ENCODE measurements around the gene CHMP2A. TPM values are rescaled to one million over a fixed set of nuclear protein-coding genes. Genes with fewer than 3 reads are reported as not detected.
A peak's percentile ranks its signal among the peaks of the same experiment; 100 is the strongest.

The CHMP2A gene
- total and polyA plus RNA-seq, 2 of the 13 experiments (the other 11 are each of a cell fraction or from before 2014, with no cell fraction given): 49.7 to 55.0 TPM

DNA sequence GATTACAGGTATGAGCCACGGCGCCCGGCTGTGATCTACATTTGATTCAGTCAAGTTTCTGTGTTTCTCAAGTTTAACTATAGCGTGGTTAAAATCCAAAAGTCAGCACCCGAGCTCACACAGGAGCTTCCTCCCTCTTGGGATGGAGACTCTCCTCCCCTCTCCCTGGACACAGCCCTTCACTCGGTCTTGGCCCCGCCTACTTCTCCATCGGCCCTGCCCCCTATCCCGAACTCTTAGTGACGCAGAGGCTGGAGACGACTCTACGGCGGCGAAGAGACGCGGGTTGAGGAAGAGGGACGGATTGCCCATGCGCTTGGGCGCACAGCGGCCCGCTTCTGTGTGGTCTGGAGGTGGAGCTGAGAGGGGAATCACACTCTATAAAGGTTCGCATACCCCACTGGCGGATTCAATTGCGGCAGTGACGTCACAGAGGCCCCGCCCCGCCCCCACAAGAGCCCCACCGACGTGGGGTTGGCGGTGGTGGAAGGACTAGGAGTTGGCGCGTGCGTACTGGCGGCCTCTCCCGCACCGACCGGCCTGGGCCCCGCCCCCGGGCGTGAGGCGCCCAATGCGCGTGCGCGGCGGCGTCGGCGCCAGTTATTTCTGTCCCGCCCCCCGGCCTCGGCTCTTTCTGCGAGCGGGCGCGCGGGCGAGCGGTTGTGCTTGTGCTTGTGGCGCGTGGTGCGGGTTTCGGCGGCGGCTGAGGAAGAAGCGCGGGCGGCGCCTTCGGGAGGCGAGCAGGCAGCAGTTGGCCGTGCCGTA lies 10.9 kb downstream of the CHMP2A start, which contains the start of gene TRIM28 (continued):
- TF ChIP-seq, protein P1, sequence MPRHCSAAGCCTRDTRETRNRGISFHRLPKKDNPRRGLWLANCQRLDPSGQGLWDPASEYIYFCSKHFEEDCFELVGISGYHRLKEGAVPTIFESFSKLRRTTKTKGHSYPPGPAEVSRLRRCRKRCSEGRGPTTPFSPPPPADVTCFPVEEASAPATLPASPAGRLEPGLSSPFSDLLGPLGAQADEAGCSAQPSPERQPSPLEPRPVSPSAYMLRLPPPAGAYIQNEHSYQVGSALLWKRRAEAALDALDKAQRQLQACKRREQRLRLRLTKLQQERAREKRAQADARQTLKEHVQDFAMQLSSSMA (CRISPR knock-in tag; IDR thresholded peaks at IDR 0.05): peak; percentile 78; the same call in 1 of the 2 replicates
- TF ChIP-seq ZNF567 (CRISPR knock-in tag; IDR thresholded peaks at IDR 0.05; ENCODE audit: borderline replicate concordance): 0 out of 2 replicates have a peak, but pooled peaks have one; percentile 65
- TF ChIP-seq HDAC1 (CRISPR knock-in tag; IDR thresholded peaks at IDR 0.05): peak; percentile 44
- TF ChIP-seq ZBTB38 (CRISPR knock-in tag; IDR thresholded peaks at IDR 0.05): peak; percentile 34; the same call in 1 of the 2 replicates
- peak; percentile 92 for TF ChIP-seq ZFYVE20 (CRISPR knock-in tag; IDR thresholded peaks at IDR 0.05; ENCODE audit: borderline replicate concordance, low read depth)
- TF ChIP-seq, protein P2, sequence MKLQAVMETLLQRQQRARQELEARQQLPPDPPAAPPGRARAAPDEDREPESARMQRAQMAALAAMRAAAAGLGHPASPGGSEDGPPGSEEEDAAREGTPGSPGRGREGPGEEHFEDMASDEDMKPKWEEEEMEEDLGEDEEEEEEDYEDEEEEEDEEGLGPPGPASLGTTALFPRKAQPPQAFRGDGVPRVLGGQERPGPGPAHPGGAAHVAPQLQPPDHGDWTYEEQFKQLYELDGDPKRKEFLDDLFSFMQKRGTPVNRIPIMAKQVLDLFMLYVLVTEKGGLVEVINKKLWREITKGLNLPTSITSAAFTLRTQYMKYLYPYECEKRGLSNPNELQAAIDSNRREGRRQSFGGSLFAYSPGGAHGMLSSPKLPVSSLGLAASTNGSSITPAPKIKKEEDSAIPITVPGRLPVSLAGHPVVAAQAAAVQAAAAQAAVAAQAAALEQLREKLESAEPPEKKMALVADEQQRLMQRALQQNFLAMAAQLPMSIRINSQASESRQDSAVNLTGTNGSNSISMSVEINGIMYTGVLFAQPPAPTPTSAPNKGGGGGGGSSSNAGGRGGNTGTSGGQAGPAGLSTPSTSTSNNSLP (IDR thresholded peaks at IDR 0.05; ENCODE audit: low read depth, low read length): peak; percentile 19; the same call in 1 of the 2 replicates
- no peak for TF ChIP-seq SIX4 (CRISPR knock-in tag; IDR thresholded peaks at IDR 0.05)
- TF ChIP-seq ZNF337 (CRISPR knock-in tag; IDR thresholded peaks at IDR 0.05; ENCODE audit: borderline replicate concordance, low read depth): no peak
- no peak for TF ChIP-seq STAT5B (CRISPR knock-in tag; IDR thresholded peaks at IDR 0.05)
- TF ChIP-seq CREB1 (IDR thresholded peaks at IDR 0.05): peak; percentile 99
- TF ChIP-seq CREB1 (CRISPR knock-in tag; IDR thresholded peaks at IDR 0.05): peak; percentile 94
- no peak for TF ChIP-seq GZF1 (CRISPR knock-in tag; IDR thresholded peaks at IDR 0.05)
- TF ChIP-seq ZFP36L1 (CRISPR knock-in tag; IDR thresholded peaks at IDR 0.05): no peak
- TF ChIP-seq POLR2AphosphoS5 (IDR thresholded peaks at IDR 0.05; ENCODE audit: low read depth, low read length): peak; percentile 91
- TF ChIP-seq, protein P3, sequence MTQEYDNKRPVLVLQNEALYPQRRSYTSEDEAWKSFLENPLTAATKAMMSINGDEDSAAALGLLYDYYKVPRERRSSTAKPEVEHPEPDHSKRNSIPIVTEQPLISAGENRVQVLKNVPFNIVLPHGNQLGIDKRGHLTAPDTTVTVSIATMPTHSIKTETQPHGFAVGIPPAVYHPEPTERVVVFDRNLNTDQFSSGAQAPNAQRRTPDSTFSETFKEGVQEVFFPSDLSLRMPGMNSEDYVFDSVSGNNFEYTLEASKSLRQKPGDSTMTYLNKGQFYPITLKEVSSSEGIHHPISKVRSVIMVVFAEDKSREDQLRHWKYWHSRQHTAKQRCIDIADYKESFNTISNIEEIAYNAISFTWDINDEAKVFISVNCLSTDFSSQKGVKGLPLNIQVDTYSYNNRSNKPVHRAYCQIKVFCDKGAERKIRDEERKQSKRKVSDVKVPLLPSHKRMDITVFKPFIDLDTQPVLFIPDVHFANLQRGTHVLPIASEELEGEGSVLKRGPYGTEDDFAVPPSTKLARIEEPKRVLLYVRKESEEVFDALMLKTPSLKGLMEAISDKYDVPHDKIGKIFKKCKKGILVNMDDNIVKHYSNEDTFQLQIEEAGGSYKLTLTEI (CRISPR knock-in tag; conservative IDR thresholded peaks at IDR 0.05): no peak
- no peak; the same call in 1 of the 2 replicates for TF ChIP-seq ZSCAN29 (CRISPR knock-in tag; conservative IDR thresholded peaks at IDR 0.05)
- TF ChIP-seq NBN (conservative IDR thresholded peaks at IDR 0.05): no peak
- peak; percentile 61; the same call in 1 of the 2 replicates for TF ChIP-seq ZNF614 (CRISPR knock-in tag; IDR thresholded peaks at IDR 0.05; ENCODE audit: borderline replicate concordance)
- TF ChIP-seq, protein P4, sequence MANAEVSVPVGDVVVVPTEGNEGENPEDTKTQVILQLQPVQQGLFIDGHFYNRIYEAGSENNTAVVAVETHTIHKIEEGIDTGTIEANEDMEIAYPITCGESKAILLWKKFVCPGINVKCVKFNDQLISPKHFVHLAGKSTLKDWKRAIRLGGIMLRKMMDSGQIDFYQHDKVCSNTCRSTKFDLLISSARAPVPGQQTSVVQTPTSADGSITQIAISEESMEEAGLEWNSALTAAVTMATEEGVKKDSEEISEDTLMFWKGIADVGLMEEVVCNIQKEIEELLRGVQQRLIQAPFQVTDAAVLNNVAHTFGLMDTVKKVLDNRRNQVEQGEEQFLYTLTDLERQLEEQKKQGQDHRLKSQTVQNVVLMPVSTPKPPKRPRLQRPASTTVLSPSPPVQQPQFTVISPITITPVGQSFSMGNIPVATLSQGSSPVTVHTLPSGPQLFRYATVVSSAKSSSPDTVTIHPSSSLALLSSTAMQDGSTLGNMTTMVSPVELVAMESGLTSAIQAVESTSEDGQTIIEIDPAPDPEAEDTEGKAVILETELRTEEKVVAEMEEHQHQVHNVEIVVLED (CRISPR knock-in tag; IDR thresholded peaks at IDR 0.05; ENCODE audit: borderline replicate concordance): peak; percentile 71; the same call in 1 of the 2 replicates
- peak; percentile 48; the same call in 1 of the 2 replicates for TF ChIP-seq ZNF768 (CRISPR knock-in tag; IDR thresholded peaks at IDR 0.05)
- peak; percentile 75; the same call in 1 of the 2 replicates for TF ChIP-seq SMAD1 (CRISPR knock-in tag; IDR thresholded peaks at IDR 0.05; ENCODE audit: borderline replicate concordance, low read depth)
- 0 out of 2 replicates have a peak, but pooled peaks have one; percentile 27 for TF ChIP-seq ISL2 (CRISPR knock-in tag; IDR thresholded peaks at IDR 0.05)
- TF ChIP-seq, protein P5, sequence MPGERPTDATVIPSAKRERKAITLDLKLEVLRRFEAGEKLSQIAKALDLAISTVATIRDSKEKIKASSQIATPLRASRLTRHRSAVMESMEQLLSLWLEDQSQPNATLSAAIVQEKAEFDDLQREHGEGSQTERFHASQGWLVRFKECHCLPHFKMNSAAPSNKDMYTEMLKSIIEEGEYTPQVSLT (CRISPR knock-in tag; IDR thresholded peaks at IDR 0.05; ENCODE audit: borderline replicate concordance, low read depth): no peak
- peak; percentile 64 for TF ChIP-seq TAF1 (CRISPR knock-in tag; IDR thresholded peaks at IDR 0.05)
